Thyroid gland (tissue), 4 donors: ENCODE measurements around the gene NOL12.

ENCODE experiments used
- CTCF ChIP-seq, 6 experiments: fragments of 200-600 bp in 3 of 6; fragments of 450-650 bp in 3 of 6; sonication (generic) in 3 of 6; IDR thresholded peaks; one replicate each; pipeline ENCODE4 v1.5.1; 2016 to 2019; ENCODE audit warnings: antibody characterized with exemption in 6 of 6, mild to moderate bottlenecking in 2 of 6, inconsistent platforms in 1 of 6, moderate library complexity in 1 of 6
- POLR2A ChIP-seq, 2 donors: fragments of 450-650 bp; IDR thresholded peaks; one replicate each; pipeline ENCODE4 v1.6.1; 2017; ENCODE audit warnings: antibody characterized with exemption in 2 of 2, mild to moderate bottlenecking in 2 of 2, moderate library complexity in 1 of 2

- TF ChIP-seq POLR2A (IDR thresholded peaks at IDR 0.05), result no peak
- no peak for TF ChIP-seq CTCF (IDR thresholded peaks at IDR 0.05)
Observed at GRCh38 chr22:37713761-37714160, 27.6 kb downstream of the NOL12 start.
